Hepatocyte (in vitro differentiated cells): ENCODE measurements around the gene LTB4R. TPM values are rescaled to one million over a fixed set of nuclear protein-coding genes. Genes with fewer than 3 reads are reported as not detected.
A peak's percentile ranks its signal among the peaks of the same experiment; 100 is the strongest.
"Not testable (repeated sequence)": the region's sequence is repeated elsewhere in the genome, so short reads cannot be mapped to it uniquely, and the experiment has no call there.

Experiments
- DNase-seq: peaks from one replicate; pipeline ENCODE4 v3.0.0-alpha.2; 2016; ENCODE audit warnings: low spot score
- H2AFZ ChIP-seq: fragments of 200-600 bp; sonication (generic); 2 replicates; pipeline ENCODE4 v1.6.0; 2016; ENCODE audit warnings: antibody characterized with exemption, mild to moderate bottlenecking
- H3K27ac ChIP-seq: fragments of 200-600 bp; sonication (generic); 2 replicates; pipeline ENCODE4 v1.5.1; 2016; ENCODE audit warnings: mild to moderate bottlenecking
- H3K27me3 ChIP-seq: fragments of 200-600 bp; sonication (generic); 2 replicates; pipeline ENCODE4 v1.6.1; 2016
- H3K36me3 ChIP-seq: fragments of 200-600 bp; sonication (generic); replicated peaks from 2 replicates; pipeline ENCODE4 v1.5.1; 2016; ENCODE audit warnings: low read depth; ENCODE audit not compliant: insufficient read depth
- H3K4me1 ChIP-seq: fragments of 200-600 bp; sonication (generic); 2 replicates; pipeline ENCODE4 v1.5.1; 2016; ENCODE audit warnings: mild to moderate bottlenecking, moderate library complexity; ENCODE audit not compliant: insufficient read depth
- H3K4me2 ChIP-seq: fragments of 200-600 bp; sonication (generic); 2 replicates; pipeline ENCODE4 v1.6.0; 2016
- H3K4me3 ChIP-seq: fragments of 200-600 bp; sonication (generic); 2 replicates; pipeline ENCODE4 v1.5.1; 2016; ENCODE audit warnings: mild to moderate bottlenecking
- H3K79me2 ChIP-seq: fragments of 200-600 bp; sonication (generic); 2 replicates; pipeline ENCODE4 v1.6.0; 2017; ENCODE audit warnings: mild to moderate bottlenecking
- H3K9me2 ChIP-seq: fragments of 200-600 bp; sonication (generic); replicated peaks from 2 replicates; pipeline ENCODE4 v1.6.0; 2017; ENCODE audit warnings: mild to moderate bottlenecking; ENCODE audit not compliant: insufficient read depth
- H3K9me3 ChIP-seq: fragments of 200-600 bp; sonication (generic); 2 replicates; pipeline ENCODE4 v1.5.1; 2016; ENCODE audit warnings: low read depth, mild to moderate bottlenecking
- H4K20me1 ChIP-seq: fragments of 200-600 bp; sonication (generic); 2 replicates; pipeline ENCODE4 v1.6.0; 2016; ENCODE audit warnings: mild to moderate bottlenecking; ENCODE audit not compliant: insufficient read depth, poor library complexity, severe bottlenecking
- CTCF ChIP-seq: fragments of 200-600 bp; sonication (generic); IDR thresholded peaks from 2 replicates; pipeline ENCODE4 v1.5.1; 2016; ENCODE audit warnings: antibody characterized with exemption, mild to moderate bottlenecking; ENCODE audit not compliant: poor library complexity
- EZH2 ChIP-seq: fragments of 200-600 bp; sonication (generic); IDR thresholded peaks from 2 replicates; pipeline ENCODE4 v1.6.1; 2016; ENCODE audit warnings: antibody characterized with exemption, mild to moderate bottlenecking, borderline replicate concordance
- EZH2phosphoT487 ChIP-seq: fragments of 200-600 bp; sonication (generic); IDR thresholded peaks from one replicate; pipeline ENCODE4 v1.6.1; 2018; ENCODE audit warnings: antibody characterized with exemption, mild to moderate bottlenecking, low read depth, moderate library complexity; ENCODE audit not compliant: unreplicated experiment, severe bottlenecking
- WGBS: methylation state at CpG from one replicate; pipeline ENCODE4 v1.1.6; 2016; ENCODE audit warnings: low lambda C conversion rate; ENCODE audit errors: missing lambda C conversion rate; 5-methylcytosine and 5-hydroxymethylcytosine counted together
- polyA plus RNA-seq: library from polyadenylated mRNA; unstranded; fragments of >200 nt; fragmentation: Nextera tagmentation; extraction: Ambion mirVana; gene quantifications from 2 replicates; pipeline ENCODE4 v1.2.1, GENCODE V29; 2016
- total RNA-seq: library from RNA; depleted of rRNA; stranded (reverse); fragments of >200 nt; gene quantifications from 2 replicates; pipeline ENCODE4 v1.2.3, GENCODE V29; 2014

LTB4R gene
- total and polyA plus RNA-seq, 2 experiments from 2014 or later: 3.6 to 5.1 TPM

GRCh38 chr14:24349742-24350141, 38.4 kb downstream of the LTB4R start:
- H3K4me2 ChIP-seq: no peak overlapping the region
- H3K9me3 ChIP-seq: no peaks in the 10 kb centered on the region
- peaks cover 2% of the 10 kb centered on the region for H3K27me3 ChIP-seq
- H3K4me3 ChIP-seq: no peak overlapping the region
- no peaks in the 10 kb centered on the region for H3K79me2 ChIP-seq
- DNase-seq: no peak
- TF ChIP-seq EZH2phosphoT487: no peak
- no peak for TF ChIP-seq CTCF
- TF ChIP-seq EZH2: no peak
- no peaks in the 10 kb centered on the region for H3K36me3 ChIP-seq
- H4K20me1 ChIP-seq: no peaks in the 10 kb centered on the region
- no peak overlapping the region for H2AFZ ChIP-seq
- no peak overlapping the region for H3K27ac ChIP-seq
- no peaks in the 10 kb centered on the region for H3K4me1 ChIP-seq
- WGBS: 78% methylated on average over 5 of the region's 5 CpGs
- H3K9me2 ChIP-seq: no peaks in the 10 kb centered on the region

- Histone ChIP-seq H3K36me3 (no peaks in the 10 kb centered on the region), H3K27me3 (peaks cover 2% of the 10 kb centered on the region), H3K9me2 (no peaks in the 10 kb centered on the region), H2AFZ (no peak overlapping the region), H3K27ac (no peak overlapping the region), H3K4me1 (no peaks in the 10 kb centered on the region), H3K4me3 (no peak overlapping the region), H3K4me2 (no peak overlapping the region), H3K9me3 (no peaks in the 10 kb centered on the region), H3K79me2 (no peaks in the 10 kb centered on the region), H4K20me1 (no peaks in the 10 kb centered on the region)
- TF ChIP-seq EZH2phosphoT487 (no peak), EZH2 (no peak), CTCF (no peak)
- 19% methylated on average over 4 of the region's 4 CpGs for WGBS
- no peak for DNase-seq
These were observed 40.2 kb downstream of the LTB4R start for GRCh38 chr14:24351517-24351916.

GRCh38 chr14:24353559-24354481, 42.5 kb downstream of the LTB4R start:
- H3K4me2 ChIP-seq: peak overlapping the region; percentile 14
- H3K79me2 ChIP-seq: no peaks in the 10 kb centered on the region
- TF ChIP-seq CTCF (no peak), EZH2 (no peak), EZH2phosphoT487 (no peak)
- DNase-seq: peak; percentile 53
- no peaks in the 10 kb centered on the region for H3K36me3 ChIP-seq
- H3K4me1 ChIP-seq: no peaks in the 10 kb centered on the region
- no peaks in the 10 kb centered on the region for H3K9me3 ChIP-seq
- no peak overlapping the region for H3K4me3 ChIP-seq
- no peaks in the 10 kb centered on the region for H4K20me1 ChIP-seq
- H3K27ac ChIP-seq: peak overlapping the region; percentile 65
- no peaks in the 10 kb centered on the region for H3K9me2 ChIP-seq
- 60% methylated on average over 5 of the region's 5 CpGs for WGBS
- no peak overlapping the region for H2AFZ ChIP-seq
- H3K27me3 ChIP-seq: peaks cover 2% of the 10 kb centered on the region

GRCh38 chr14:24354482-24354825, 43.2 kb downstream of the LTB4R start:
- not testable (repeated sequence) for H3K4me1 ChIP-seq, H3K4me2 ChIP-seq, H3K9me3 ChIP-seq, H3K79me2 ChIP-seq, H4K20me1 ChIP-seq, H3K9me2 ChIP-seq, H2AFZ ChIP-seq, H3K4me3 ChIP-seq, H3K36me3 ChIP-seq, DNase-seq, H3K27me3 ChIP-seq
- WGBS: 83% methylated on average over 3 of the region's 3 CpGs
- H3K27ac ChIP-seq: peak overlapping the region; percentile 39
